Mesenchymal stem cell (in vitro differentiated cells and primary cell): ENCODE data around the gene CCDC136.

Source experiments
- DNase-seq: peaks from one replicate; pipeline ENCODE4 v3.0.0-alpha.2; 2013
- H2AFZ ChIP-seq: one replicate; pipeline ENCODE4 v1.6.1; 2013; ENCODE audit warnings: low read depth, mild to moderate bottlenecking, control low read depth, inconsistent platforms, low read length, moderate library complexity
- H2AK5ac ChIP-seq: 2 replicates; pipeline ENCODE4 v1.6.1; 2013; ENCODE audit warnings: low read length, moderate library complexity, mild to moderate bottlenecking, inconsistent platforms; ENCODE audit not compliant: severe bottlenecking
- H2BK120ac ChIP-seq: one replicate; pipeline ENCODE4 v1.6.1; 2013; ENCODE audit warnings: low read depth, mild to moderate bottlenecking, inconsistent platforms, low read length, moderate library complexity
- H2BK12ac ChIP-seq, 2 experiments: one replicate each; pipeline ENCODE4 v1.6.1; 2013; ENCODE audit warnings: inconsistent platforms in 2 of 2, low read length in 2 of 2, mild to moderate bottlenecking in 2 of 2, moderate library complexity in 2 of 2, control low read depth in 1 of 2
- H2BK15ac ChIP-seq: one replicate; pipeline ENCODE4 v1.6.1; 2013; ENCODE audit warnings: mild to moderate bottlenecking, low read depth, inconsistent platforms; ENCODE audit not compliant: poor library complexity, severe bottlenecking
- H2BK5ac ChIP-seq: 2 replicates; pipeline ENCODE4 v1.6.1; 2013; ENCODE audit warnings: low read depth, mild to moderate bottlenecking, low read length, control low read depth, inconsistent platforms; ENCODE audit not compliant: poor library complexity, severe bottlenecking
- H3K14ac ChIP-seq, 2 experiments: one replicate each; pipeline ENCODE4 v1.6.1; 2013; ENCODE audit warnings: inconsistent platforms in 2 of 2, low read length in 2 of 2, control low read depth in 1 of 2, mild to moderate bottlenecking in 1 of 2, moderate library complexity in 1 of 2
- H3K18ac ChIP-seq, 2 experiments: one replicate each; pipeline ENCODE4 v1.6.1; 2013; ENCODE audit warnings: inconsistent platforms in 2 of 2, low read length in 2 of 2, control low read depth in 1 of 2, low read depth in 1 of 2, mild to moderate bottlenecking in 1 of 2
- H3K23ac ChIP-seq, 2 experiments: one replicate each; pipeline ENCODE4 v1.6.1; 2013; ENCODE audit warnings: inconsistent platforms in 2 of 2, low read length in 2 of 2, mild to moderate bottlenecking in 2 of 2, moderate library complexity in 2 of 2, control low read depth in 1 of 2
- H3K27ac ChIP-seq: 2 replicates; pipeline ENCODE4 v1.5.1; 2013; ENCODE audit warnings: mild to moderate bottlenecking, moderate library complexity, low read length, control low read depth, inconsistent platforms; ENCODE audit not compliant: poor library complexity, severe bottlenecking
- H3K27me3 ChIP-seq, 2 experiments: 2 replicates each; pipeline versions ENCODE4 v1.6.1 to v1.7.0; 2013; ENCODE audit warnings: low read length in 2 of 2, mild to moderate bottlenecking in 2 of 2, moderate library complexity in 2 of 2, control low read depth in 1 of 2, inconsistent platforms in 1 of 2; ENCODE audit not compliant: control insufficient read depth in 1 of 2, insufficient read depth in 1 of 2
- H3K36me3 ChIP-seq, 2 experiments: 2 replicates each; pipeline versions ENCODE4 v1.6.1 to v1.7.0; 2013; ENCODE audit warnings: low read length in 2 of 2, control low read depth in 1 of 2, inconsistent platforms in 1 of 2, low read depth in 1 of 2, mild to moderate bottlenecking in 1 of 2; ENCODE audit not compliant: insufficient read depth in 2 of 2, control insufficient read depth in 1 of 2
- H3K4ac ChIP-seq, 2 experiments: one replicate each; pipeline ENCODE4 v1.6.1; 2013; ENCODE audit warnings: inconsistent platforms in 2 of 2, low read length in 2 of 2, mild to moderate bottlenecking in 2 of 2, moderate library complexity in 2 of 2, control low read depth in 1 of 2, low read depth in 1 of 2
- H3K4me1 ChIP-seq: 2 replicates; pipeline ENCODE4 v1.6.1; 2013; ENCODE audit warnings: low read depth, low read length, control low read depth; ENCODE audit not compliant: control insufficient read depth, insufficient read depth
- H3K4me2 ChIP-seq: 2 replicates; pipeline ENCODE4 v1.6.1; 2013; ENCODE audit warnings: low read length, mild to moderate bottlenecking, inconsistent platforms; ENCODE audit not compliant: poor library complexity, severe bottlenecking
- H3K4me3 ChIP-seq, 2 experiments: 2 replicates each; pipeline versions ENCODE4 v1.5.1 to v1.7.0; 2013; ENCODE audit warnings: low read length in 2 of 2, mild to moderate bottlenecking in 2 of 2, control low read depth in 1 of 2, low read depth in 1 of 2; ENCODE audit not compliant: insufficient read depth in 1 of 2
- H3K79me1 ChIP-seq: replicated peaks from 2 replicates; pipeline ENCODE4 v1.6.1; 2013; ENCODE audit warnings: mild to moderate bottlenecking, control low read depth, low read length, inconsistent platforms; ENCODE audit not compliant: poor library complexity, severe bottlenecking
- H3K9ac ChIP-seq: 2 replicates; pipeline ENCODE4 v1.7.0; 2013; ENCODE audit warnings: mild to moderate bottlenecking, low read length, moderate library complexity
- H3K9me3 ChIP-seq: 2 replicates; pipeline ENCODE4 v1.7.0; 2013; ENCODE audit warnings: mild to moderate bottlenecking, low read length; ENCODE audit not compliant: control insufficient read depth
- H4K8ac ChIP-seq: one replicate; pipeline ENCODE4 v1.6.1; 2013; ENCODE audit warnings: inconsistent platforms, mild to moderate bottlenecking, low read length, moderate library complexity
- H4K91ac ChIP-seq: one replicate; pipeline ENCODE4 v1.6.1; 2013; ENCODE audit warnings: mild to moderate bottlenecking, low read length, inconsistent platforms
- WGBS: methylation state at CpG from one replicate; pipeline ENCODE4 v1.1.7; 2013; ENCODE audit warnings: mixed read lengths; 5-methylcytosine and 5-hydroxymethylcytosine counted together

Gene CCDC136

DNA sequence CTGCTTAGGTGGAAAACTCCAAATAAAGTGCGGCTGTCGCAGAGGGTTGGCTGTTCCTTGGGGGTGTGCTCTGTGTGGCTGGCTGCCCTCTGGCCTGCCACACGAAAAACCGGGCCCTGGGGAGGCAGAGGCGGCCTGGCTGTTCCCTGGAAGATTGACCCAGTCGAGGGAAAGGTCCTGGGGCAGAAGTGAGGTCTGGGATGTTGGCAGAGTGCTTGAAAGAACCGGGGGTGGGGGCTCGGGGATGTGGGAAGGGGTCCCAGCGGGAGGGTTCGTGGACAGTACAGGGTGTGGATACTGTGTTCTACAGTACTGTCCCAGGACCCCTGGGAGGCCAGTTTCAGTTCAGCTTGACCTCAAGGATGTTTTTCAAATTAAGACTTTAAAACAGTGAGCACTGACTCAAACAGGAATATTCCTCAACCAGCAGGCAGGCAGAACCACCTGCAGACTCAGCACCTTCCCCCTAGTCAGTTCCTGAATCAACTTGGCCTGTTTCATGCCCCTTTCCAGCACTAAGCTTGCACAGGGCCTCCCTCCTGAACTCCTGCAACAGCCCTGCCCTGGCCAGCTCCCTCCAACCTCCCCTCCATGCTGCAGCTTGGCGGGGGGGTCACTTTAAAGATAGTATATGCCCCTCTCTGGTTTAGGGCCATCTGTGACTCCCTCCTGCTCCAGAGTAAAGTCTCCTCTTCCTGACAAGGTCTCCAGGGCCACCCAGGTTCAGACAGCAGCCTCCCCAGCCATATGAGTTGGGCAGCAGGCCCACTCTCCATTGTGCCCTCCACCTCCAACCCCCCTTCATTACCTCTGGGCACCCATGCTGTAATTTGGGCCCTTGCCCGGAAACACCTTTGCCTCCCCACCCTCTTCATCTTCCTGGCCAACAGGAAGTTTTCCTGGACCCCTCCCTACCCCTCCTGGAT is 67.7 kb downstream of the CCDC136 start:
- no peak overlapping the region for H3K4me2 ChIP-seq
- no peaks in the 10 kb centered on the region for H3K9me3 ChIP-seq
- no peak overlapping the region for H3K27ac ChIP-seq
- H3K23ac ChIP-seq = no peak overlapping the region
- no peak overlapping the region for H2BK120ac ChIP-seq
- H2BK5ac ChIP-seq = no peak overlapping the region
- peaks cover 25% of the 10 kb centered on the region for H3K4me1 ChIP-seq
- no peaks in the 10 kb centered on the region for H3K27me3 ChIP-seq
- no peak overlapping the region for H3K4ac ChIP-seq
- H3K4me3 ChIP-seq = peak overlapping the region in 1 of 2 experiments; percentile 14
- H2BK15ac ChIP-seq = no peak overlapping the region
- H4K8ac ChIP-seq = no peak overlapping the region
- DNase-seq = no peak
- H2AFZ ChIP-seq = no peak overlapping the region
- H3K79me1 ChIP-seq = peaks cover 2% of the 10 kb centered on the region
- H3K36me3 ChIP-seq = peaks cover 29 to 56% of the 10 kb centered on the region in 2 experiments
- H4K91ac ChIP-seq = no peak overlapping the region
- 86% methylated on average over 11 of the region's 12 CpGs for WGBS
- no peak overlapping the region for H3K18ac ChIP-seq
- H3K9ac ChIP-seq = peak overlapping the region; percentile 59
- no peak overlapping the region for H3K14ac ChIP-seq
- no peak overlapping the region for H2BK12ac ChIP-seq
- H2AK5ac ChIP-seq = no peak overlapping the region

DNA sequence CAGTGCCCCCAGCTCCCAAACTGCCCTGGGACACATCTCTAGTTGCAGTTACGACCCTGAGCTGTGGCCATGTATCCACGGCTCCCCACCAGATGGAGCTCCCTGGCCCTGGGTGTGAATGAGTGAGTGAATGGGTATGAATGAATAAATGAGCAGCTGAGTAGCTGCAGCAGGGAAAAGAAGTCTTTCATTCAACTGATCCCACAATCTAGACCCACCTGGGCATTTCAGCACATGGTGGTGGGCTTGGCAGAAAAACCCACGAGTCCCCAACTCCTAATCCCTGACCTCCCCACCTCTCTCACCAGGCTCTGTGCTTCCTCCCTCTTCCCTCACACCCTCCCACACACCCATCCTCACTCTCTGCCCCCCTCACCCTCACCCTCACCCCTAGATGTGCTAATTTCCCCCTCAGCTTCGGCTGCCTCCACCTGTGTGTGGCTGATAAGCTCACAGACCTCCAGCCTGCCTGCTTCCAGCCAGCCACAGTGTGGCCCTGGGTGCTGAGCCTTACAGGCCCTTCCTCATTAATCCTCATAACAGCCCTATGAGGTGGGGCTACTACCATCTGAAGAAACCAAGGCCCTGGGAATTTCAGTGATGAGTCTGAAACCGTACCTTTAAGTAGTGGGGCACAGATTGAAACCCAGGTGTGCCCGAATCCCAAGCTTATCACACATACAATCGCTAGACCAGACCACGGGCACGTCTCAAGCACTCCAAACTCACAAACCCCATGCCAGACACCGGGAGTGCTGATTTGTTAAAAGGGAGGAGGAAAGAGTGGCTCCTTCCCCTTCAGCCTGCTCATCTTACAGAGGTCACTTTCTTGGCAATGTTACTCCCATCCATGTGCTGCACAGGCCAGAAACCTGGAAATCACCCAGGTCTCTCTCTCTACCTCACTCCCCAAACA is 68.6 kb downstream of the CCDC136 start:
- H2BK120ac ChIP-seq = no peak overlapping the region
- H3K27me3 ChIP-seq = no peaks in the 10 kb centered on the region
- H3K18ac ChIP-seq = no peak overlapping the region
- H3K4me3 ChIP-seq = no peak overlapping the region
- H2AK5ac ChIP-seq = no peak overlapping the region
- WGBS = 76% methylated on average over 10 of the region's 10 CpGs
- no peak overlapping the region for H2BK15ac ChIP-seq
- no peak overlapping the region for H4K8ac ChIP-seq
- H3K79me1 ChIP-seq = peaks cover 8% of the 10 kb centered on the region
- no peak overlapping the region for H3K23ac ChIP-seq
- H3K9ac ChIP-seq = peak overlapping the region; percentile 59
- no peak overlapping the region for H2BK12ac ChIP-seq
- no peak overlapping the region for H2BK5ac ChIP-seq
- no peak for DNase-seq
- H3K4ac ChIP-seq = no peak overlapping the region
- no peaks in the 10 kb centered on the region for H3K9me3 ChIP-seq
- H2AFZ ChIP-seq = no peak overlapping the region
- H4K91ac ChIP-seq = no peak overlapping the region
- no peak overlapping the region for H3K4me2 ChIP-seq
- peaks cover 29 to 54% of the 10 kb centered on the region in 2 experiments for H3K36me3 ChIP-seq
- H3K27ac ChIP-seq = no peak overlapping the region
- H3K14ac ChIP-seq = no peak overlapping the region
- peaks cover 25% of the 10 kb centered on the region for H3K4me1 ChIP-seq

DNA sequence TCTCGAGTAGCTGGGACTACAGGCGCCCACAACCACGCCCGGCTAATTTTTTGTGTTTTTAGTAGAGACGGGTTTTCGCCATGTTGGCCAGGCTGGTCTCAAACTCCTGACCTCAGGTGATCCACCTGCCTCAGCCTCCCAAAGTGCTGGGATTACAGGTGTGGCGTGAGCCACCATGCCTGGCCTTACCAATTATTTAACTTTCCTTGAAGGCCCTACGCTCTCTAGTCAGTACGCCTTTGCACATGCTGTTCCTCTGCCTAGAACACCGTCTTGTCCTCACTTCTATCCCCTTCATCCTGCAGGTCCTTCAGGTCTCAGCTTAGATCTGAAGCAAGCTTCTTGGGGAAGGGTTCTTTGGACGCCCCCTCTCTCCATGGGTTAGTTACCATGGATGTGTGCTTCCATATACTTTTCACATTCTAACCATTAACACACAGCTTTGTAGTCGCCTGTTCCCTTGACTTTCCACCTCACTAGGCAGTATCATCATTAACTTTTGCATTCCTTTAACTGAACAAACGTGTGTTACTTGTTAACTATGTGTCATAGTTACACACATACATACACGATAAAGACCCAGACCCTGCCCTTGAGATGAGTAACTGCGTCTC is 70.3 kb downstream of the CCDC136 start:
- Histone ChIP-seq H2BK12ac (peak overlapping the region in 1 of 2 experiments; percentile 75), H3K14ac (no peak overlapping the region), H3K36me3 (peaks cover 27 to 52% of the 10 kb centered on the region in 2 experiments), H2AFZ (peak overlapping the region; percentile 29), H2BK5ac (no peak overlapping the region), H3K4me1 (peaks cover 25% of the 10 kb centered on the region), H4K91ac (no peak overlapping the region), H3K4ac (no peak overlapping the region), H2BK120ac (no peak overlapping the region), H3K9me3 (no peaks in the 10 kb centered on the region), H3K27me3 (no peaks in the 10 kb centered on the region), H3K9ac (peak overlapping the region; percentile 97), H3K27ac (peak overlapping the region; percentile 62), H2BK15ac (no peak overlapping the region), H3K23ac (no peak overlapping the region), H3K79me1 (peaks cover 13% of the 10 kb centered on the region), H3K18ac (peak overlapping the region in 1 of 2 experiments; percentile 63), H3K4me3 (peak overlapping the region in 1 of 2 experiments; percentile 88), H3K4me2 (peak overlapping the region; percentile 45), H2AK5ac (no peak overlapping the region), H4K8ac (peak overlapping the region; percentile 64)
- DNase-seq = no peak
- WGBS = 72% methylated on average over 15 of the region's 15 CpGs
